T-helper 2 cell treated with Interferon-gamma antibody and Interleukin-4, amounts not matched to agents 5 μg/mL and 100 μg/mL, for 36 hours (primary cell): ENCODE data around the gene XIRP1.
A peak's percentile ranks its signal among the peaks of the same experiment; 100 is the strongest.

ENCODE experiments used
- DNase-seq: peaks from one replicate; pipeline ENCODE4 v3.0.0; 2021; ENCODE audit warnings: low spot score
- H3K27ac Mint-ChIP-seq: one replicate; pipeline ENCODE4 v1.8.0; 2021; ENCODE audit warnings: mild to moderate bottlenecking, mixed read lengths
- H3K27me3 Mint-ChIP-seq: one replicate; pipeline ENCODE4 v1.8.0; 2021; ENCODE audit warnings: low read depth, mixed read lengths
- H3K36me3 Mint-ChIP-seq: one replicate; pipeline ENCODE4 v1.8.0; 2021; ENCODE audit warnings: low read depth, mixed read lengths
- H3K4me1 Mint-ChIP-seq: one replicate; pipeline ENCODE4 v1.8.0; 2021; ENCODE audit warnings: low read depth, mixed read lengths
- H3K4me3 Mint-ChIP-seq: one replicate; pipeline ENCODE4 v1.8.0; 2022; ENCODE audit warnings: mild to moderate bottlenecking, moderate library complexity, mixed read lengths
- H3K9me3 Mint-ChIP-seq: one replicate; pipeline ENCODE4 v1.8.0; 2021; ENCODE audit warnings: mixed read lengths

XIRP1 gene

GRCh38 chr3:39144095-39144747, 48.2 kb downstream of the XIRP1 start:
- H3K27ac Mint-ChIP-seq: peak overlapping the region; percentile 58
- H3K4me3 Mint-ChIP-seq: no peak overlapping the region
- H3K9me3 Mint-ChIP-seq: no peaks in the 10 kb centered on the region
- peaks cover 54% of the 10 kb centered on the region for H3K36me3 Mint-ChIP-seq
- peaks cover 37% of the 10 kb centered on the region for H3K4me1 Mint-ChIP-seq
- no peaks in the 10 kb centered on the region for H3K27me3 Mint-ChIP-seq
- no peak for DNase-seq

- no peak for DNase-seq
- no peaks in the 10 kb centered on the region for H3K27me3 Mint-ChIP-seq
- H3K27ac Mint-ChIP-seq: no peak overlapping the region
- no peaks in the 10 kb centered on the region for H3K9me3 Mint-ChIP-seq
- H3K4me1 Mint-ChIP-seq: peaks cover 28% of the 10 kb centered on the region
- peaks cover 51% of the 10 kb centered on the region for H3K36me3 Mint-ChIP-seq
- no peak overlapping the region for H3K4me3 Mint-ChIP-seq
These were observed 49.1 kb downstream of the XIRP1 start for GRCh38 chr3:39143051-39143885.

- Mint-ChIP-seq H3K4me3 (no peak overlapping the region), H3K36me3 (peaks cover 46% of the 10 kb centered on the region), H3K4me1 (peaks cover 16% of the 10 kb centered on the region), H3K27ac (no peak overlapping the region), H3K9me3 (no peaks in the 10 kb centered on the region), H3K27me3 (no peaks in the 10 kb centered on the region)
- DNase-seq: no peak
These were observed 50.3 kb downstream of the XIRP1 start for GRCh38 chr3:39142067-39142466.

- Mint-ChIP-seq H3K36me3 (peaks cover 42% of the 10 kb centered on the region), H3K4me3 (no peak overlapping the region), H3K27ac (no peak overlapping the region), H3K4me1 (peaks cover 11% of the 10 kb centered on the region), H3K9me3 (no peaks in the 10 kb centered on the region), H3K27me3 (no peaks in the 10 kb centered on the region)
- DNase-seq: no peak
These were observed 51.0 kb downstream of the XIRP1 start for GRCh38 chr3:39141171-39141995.

GRCh38 chr3:39140341-39140971, 51.9 kb downstream of the XIRP1 start:
- H3K27me3 Mint-ChIP-seq: no peaks in the 10 kb centered on the region
- H3K9me3 Mint-ChIP-seq: no peaks in the 10 kb centered on the region
- no peak overlapping the region for H3K4me3 Mint-ChIP-seq
- H3K27ac Mint-ChIP-seq: no peak overlapping the region
- H3K36me3 Mint-ChIP-seq: peaks cover 34% of the 10 kb centered on the region
- peaks cover 4% of the 10 kb centered on the region for H3K4me1 Mint-ChIP-seq
- DNase-seq: no peak

GRCh38 chr3:39139442-39139841, 53.0 kb downstream of the XIRP1 start:
- H3K27ac Mint-ChIP-seq: no peak overlapping the region
- H3K36me3 Mint-ChIP-seq: peaks cover 29% of the 10 kb centered on the region
- H3K4me3 Mint-ChIP-seq: no peak overlapping the region
- DNase-seq: no peak
- H3K27me3 Mint-ChIP-seq: no peaks in the 10 kb centered on the region
- peaks cover 4% of the 10 kb centered on the region for H3K4me1 Mint-ChIP-seq
- no peaks in the 10 kb centered on the region for H3K9me3 Mint-ChIP-seq

GRCh38 chr3:39138804-39139415, 53.5 kb downstream of the XIRP1 start:
- Mint-ChIP-seq H3K4me3 (no peak overlapping the region), H3K4me1 (peaks cover 4% of the 10 kb centered on the region), H3K9me3 (no peaks in the 10 kb centered on the region), H3K27ac (no peak overlapping the region), H3K27me3 (no peaks in the 10 kb centered on the region), H3K36me3 (peaks cover 23% of the 10 kb centered on the region)
- DNase-seq: no peak

GRCh38 chr3:39137991-39138803, 54.2 kb downstream of the XIRP1 start:
- no peaks in the 10 kb centered on the region for H3K9me3 Mint-ChIP-seq
- no peak overlapping the region for H3K27ac Mint-ChIP-seq
- H3K27me3 Mint-ChIP-seq: no peaks in the 10 kb centered on the region
- no peak overlapping the region for H3K4me3 Mint-ChIP-seq
- H3K4me1 Mint-ChIP-seq: peaks cover 4% of the 10 kb centered on the region
- peaks cover 16% of the 10 kb centered on the region for H3K36me3 Mint-ChIP-seq
- no peak for DNase-seq

GRCh38 chr3:39137435-39137936, 54.9 kb downstream of the XIRP1 start:
- H3K4me3 Mint-ChIP-seq: no peak overlapping the region
- H3K27me3 Mint-ChIP-seq: no peaks in the 10 kb centered on the region
- peaks cover 9% of the 10 kb centered on the region for H3K36me3 Mint-ChIP-seq
- no peaks in the 10 kb centered on the region for H3K9me3 Mint-ChIP-seq
- H3K27ac Mint-ChIP-seq: no peak overlapping the region
- no peak for DNase-seq
- peaks cover 3% of the 10 kb centered on the region for H3K4me1 Mint-ChIP-seq

- no peak for DNase-seq
- H3K27ac Mint-ChIP-seq: no peak overlapping the region
- no peaks in the 10 kb centered on the region for H3K9me3 Mint-ChIP-seq
- no peak overlapping the region for H3K4me3 Mint-ChIP-seq
- H3K27me3 Mint-ChIP-seq: no peaks in the 10 kb centered on the region
- peaks cover 2% of the 10 kb centered on the region for H3K4me1 Mint-ChIP-seq
- H3K36me3 Mint-ChIP-seq: peaks cover 5% of the 10 kb centered on the region
These were observed 55.6 kb downstream of the XIRP1 start for GRCh38 chr3:39136533-39137434.

- Mint-ChIP-seq H3K36me3 (peaks cover 2% of the 10 kb centered on the region), H3K27ac (no peak overlapping the region), H3K27me3 (no peaks in the 10 kb centered on the region), H3K9me3 (no peaks in the 10 kb centered on the region), H3K4me3 (no peak overlapping the region), H3K4me1 (peaks cover 6% of the 10 kb centered on the region)
- no peak for DNase-seq
These were observed 57.1 kb downstream of the XIRP1 start for GRCh38 chr3:39135170-39135805.
